ENCODE data around the gene ACP2. TPM values are rescaled to one million over a fixed set of nuclear protein-coding genes. Genes with fewer than 3 reads are reported as not detected.

Gene ACP2
- total and polyA plus RNA-seq, 2 donors: 14.3 to 30.0 TPM

DNA sequence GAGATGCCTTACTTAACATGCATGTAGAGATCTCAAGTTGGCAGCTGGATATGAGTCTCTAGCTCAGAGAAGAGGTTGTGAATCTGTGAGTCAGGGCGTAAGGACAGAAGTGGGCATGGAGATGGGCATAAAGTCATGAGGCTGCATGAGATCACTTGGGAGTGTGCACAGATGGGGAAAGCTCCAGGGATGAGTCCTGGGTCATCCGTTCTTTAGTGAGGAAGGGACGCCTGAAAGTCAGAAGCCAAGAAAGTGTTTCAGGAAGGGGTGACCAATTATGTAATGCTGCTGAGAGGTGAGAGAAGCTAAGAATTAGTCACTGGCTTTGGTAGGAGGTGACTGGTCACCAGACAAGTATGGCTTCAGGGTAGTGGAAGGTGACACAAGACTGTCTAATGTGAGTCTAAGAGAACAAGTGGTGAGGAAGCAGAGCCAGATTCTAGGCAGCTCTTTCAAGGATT is 6.7 kb downstream of the ACP2 start:
- Histone ChIP-seq H3K27me3 (ENCODE audit: control insufficient read depth in 2 of 2, insufficient read depth in 1 of 2, low read length in 1 of 2) (no peaks in the 10 kb centered on the region), H3K4me1 (ENCODE audit: control insufficient read depth in 2 of 2, insufficient read depth in 2 of 2, low read length in 2 of 2) (no peaks in the 10 kb centered on the region), H3K4me3 (ENCODE audit: low read length in 2 of 2) (no peak overlapping the region), H3K36me3 (ENCODE audit: control insufficient read depth in 2 of 2, insufficient read depth in 2 of 2, low read length in 1 of 2) (peaks cover 71 to 75% of the 10 kb centered on the region in 2 donors), H3K27ac (ENCODE audit: low read depth in 1 of 2, low read length in 1 of 2) (no peak overlapping the region), H3K9me3 (ENCODE audit: control insufficient read depth in 2 of 2, insufficient read depth in 1 of 2, low read length in 1 of 2) (no peaks in the 10 kb centered on the region)
- no peak for DNase-seq (ENCODE audit: low read depth in 6 of 9, low spot score in 9 of 9)
- WGBS: 99% methylated on average over 3 of the region's 3 CpGs

GRCh38 chr11:47239852-47240251 is 8.8 kb downstream of the ACP2 start:
- DNase-seq (ENCODE audit: low read depth in 6 of 9, low spot score in 9 of 9): no peak
- H3K4me1 ChIP-seq (ENCODE audit: control insufficient read depth in 2 of 2, insufficient read depth in 2 of 2, low read length in 2 of 2): peaks cover 0 to 2% of the 10 kb centered on the region in 2 donors
- no peaks in the 10 kb centered on the region for H3K27me3 ChIP-seq (ENCODE audit: control insufficient read depth in 2 of 2, insufficient read depth in 1 of 2, low read length in 1 of 2)
- 98% methylated on average over 10 of the region's 10 CpGs for WGBS
- no peak overlapping the region for H3K4me3 ChIP-seq (ENCODE audit: low read length in 2 of 2)
- H3K9me3 ChIP-seq (ENCODE audit: control insufficient read depth in 2 of 2, insufficient read depth in 1 of 2, low read length in 1 of 2): no peaks in the 10 kb centered on the region
- no peak overlapping the region for H3K27ac ChIP-seq (ENCODE audit: low read depth in 1 of 2, low read length in 1 of 2)
- H3K36me3 ChIP-seq (ENCODE audit: control insufficient read depth in 2 of 2, insufficient read depth in 2 of 2, low read length in 1 of 2): peaks cover 72 to 77% of the 10 kb centered on the region in 2 donors

- H3K4me1 ChIP-seq (ENCODE audit: control insufficient read depth in 2 of 2, insufficient read depth in 2 of 2, low read length in 2 of 2): peaks cover 0 to 3% of the 10 kb centered on the region in 2 donors
- H3K36me3 ChIP-seq (ENCODE audit: control insufficient read depth in 2 of 2, insufficient read depth in 2 of 2, low read length in 1 of 2): peaks cover 54 to 64% of the 10 kb centered on the region in 2 donors
- H3K27me3 ChIP-seq (ENCODE audit: control insufficient read depth in 2 of 2, insufficient read depth in 1 of 2, low read length in 1 of 2): no peaks in the 10 kb centered on the region
- no peak for DNase-seq (ENCODE audit: low read depth in 6 of 9, low spot score in 9 of 9)
- no peak overlapping the region for H3K4me3 ChIP-seq (ENCODE audit: low read length in 2 of 2)
- H3K27ac ChIP-seq (ENCODE audit: low read depth in 1 of 2, low read length in 1 of 2): no peak overlapping the region
- no peaks in the 10 kb centered on the region for H3K9me3 ChIP-seq (ENCODE audit: control insufficient read depth in 2 of 2, insufficient read depth in 1 of 2, low read length in 1 of 2)
- WGBS: 98% methylated on average over 5 of the region's 5 CpGs
Measured at GRCh38 chr11:47236482-47236881, 12.1 kb downstream of the ACP2 start.

- Histone ChIP-seq H3K9me3 (ENCODE audit: control insufficient read depth in 2 of 2, insufficient read depth in 1 of 2, low read length in 1 of 2) (no peaks in the 10 kb centered on the region), H3K27me3 (ENCODE audit: control insufficient read depth in 2 of 2, insufficient read depth in 1 of 2, low read length in 1 of 2) (no peaks in the 10 kb centered on the region), H3K4me1 (ENCODE audit: control insufficient read depth in 2 of 2, insufficient read depth in 2 of 2, low read length in 2 of 2) (peaks cover 0 to 3% of the 10 kb centered on the region in 2 donors), H3K4me3 (ENCODE audit: low read length in 2 of 2) (no peak overlapping the region), H3K36me3 (ENCODE audit: control insufficient read depth in 2 of 2, insufficient read depth in 2 of 2, low read length in 1 of 2) (peaks cover 52 to 55% of the 10 kb centered on the region in 2 donors), H3K27ac (ENCODE audit: low read depth in 1 of 2, low read length in 1 of 2) (peak overlapping the region; percentile 64)
- 96% methylated on average over 12 of the region's 12 CpGs for WGBS
- DNase-seq (ENCODE audit: low read depth in 6 of 9, low spot score in 9 of 9): no peak
Measured at GRCh38 chr11:47235163-47235562, 13.5 kb downstream of the ACP2 start.

DNA sequence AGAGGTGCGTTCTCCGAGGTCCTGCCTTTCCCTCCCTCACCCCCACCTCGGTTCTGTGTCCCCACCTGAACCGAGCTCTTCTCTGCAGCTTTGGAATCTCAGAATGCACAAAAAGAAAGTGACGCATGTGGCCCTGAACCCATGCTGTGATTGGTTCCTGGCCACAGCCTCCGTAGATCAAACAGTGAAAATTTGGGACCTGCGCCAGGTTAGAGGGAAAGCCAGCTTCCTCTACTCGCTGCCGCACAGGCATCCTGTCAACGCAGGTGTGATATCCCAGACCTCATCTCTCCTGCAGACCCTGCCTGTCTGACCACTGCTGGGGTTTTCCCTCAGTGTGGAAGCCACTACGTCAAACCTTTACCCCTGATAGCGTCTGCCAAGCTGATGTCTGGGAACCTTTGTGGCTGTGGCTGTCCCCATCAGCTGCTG is 13.9 kb downstream of the ACP2 start:
- H3K27ac ChIP-seq (ENCODE audit: low read depth in 1 of 2, low read length in 1 of 2): peak overlapping the region in 1 of 2 donors; percentile 64
- WGBS: 29% methylated on average over 12 of the region's 12 CpGs
- no peaks in the 10 kb centered on the region for H3K9me3 ChIP-seq (ENCODE audit: control insufficient read depth in 2 of 2, insufficient read depth in 1 of 2, low read length in 1 of 2)
- DNase-seq (ENCODE audit: low read depth in 6 of 9, low spot score in 9 of 9): peak in 1 of 9 donors; percentile 26
- peaks cover 0 to 3% of the 10 kb centered on the region in 2 donors for H3K4me1 ChIP-seq (ENCODE audit: control insufficient read depth in 2 of 2, insufficient read depth in 2 of 2, low read length in 2 of 2)
- no peaks in the 10 kb centered on the region for H3K27me3 ChIP-seq (ENCODE audit: control insufficient read depth in 2 of 2, insufficient read depth in 1 of 2, low read length in 1 of 2)
- H3K36me3 ChIP-seq (ENCODE audit: control insufficient read depth in 2 of 2, insufficient read depth in 2 of 2, low read length in 1 of 2): peaks cover 51 to 52% of the 10 kb centered on the region in 2 donors
- no peak overlapping the region for H3K4me3 ChIP-seq (ENCODE audit: low read length in 2 of 2)

DNA sequence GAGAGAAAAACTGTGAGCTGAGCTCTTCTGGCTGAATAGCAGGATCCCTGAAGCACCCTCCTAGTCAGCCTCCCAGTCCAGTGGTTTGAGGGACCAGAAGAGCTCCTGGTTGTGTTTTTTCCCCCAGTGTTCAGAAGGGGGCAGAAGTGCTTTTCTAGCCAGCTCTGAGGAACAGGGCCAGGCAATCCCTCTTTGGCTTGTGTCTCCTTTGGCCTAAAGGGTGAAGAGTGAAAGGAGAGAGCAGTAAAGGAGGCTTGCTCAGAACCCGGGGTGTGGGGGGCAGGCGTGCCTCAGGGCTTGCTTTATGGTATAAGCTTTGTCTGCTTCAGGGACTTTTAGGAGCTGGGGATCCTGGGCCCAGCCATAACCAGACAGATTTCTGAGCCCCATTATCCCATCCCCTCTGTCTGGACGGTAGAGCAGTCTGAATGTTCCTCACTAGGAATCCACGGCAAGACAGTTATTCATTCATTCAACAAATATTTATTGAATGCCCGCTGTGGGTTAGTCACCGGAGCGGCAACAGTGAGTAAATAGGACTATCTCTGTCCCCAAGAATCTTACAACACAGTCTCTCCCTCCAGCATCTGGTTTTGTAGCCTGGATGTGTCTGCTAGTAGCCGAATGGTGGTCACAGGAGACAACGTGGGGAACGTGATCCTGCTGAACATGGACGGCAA is 14.5 kb downstream of the ACP2 start:
- no peak for DNase-seq (ENCODE audit: low read depth in 6 of 9, low spot score in 9 of 9)
- no peaks in the 10 kb centered on the region for H3K27me3 ChIP-seq (ENCODE audit: control insufficient read depth in 2 of 2, insufficient read depth in 1 of 2, low read length in 1 of 2)
- peaks cover 0 to 3% of the 10 kb centered on the region in 2 donors for H3K4me1 ChIP-seq (ENCODE audit: control insufficient read depth in 2 of 2, insufficient read depth in 2 of 2, low read length in 2 of 2)
- H3K27ac ChIP-seq (ENCODE audit: low read depth in 1 of 2, low read length in 1 of 2): peak overlapping the region in 1 of 2 donors; percentile 55
- no peak overlapping the region for H3K4me3 ChIP-seq (ENCODE audit: low read length in 2 of 2)
- WGBS: 82% methylated on average over 11 of the region's 11 CpGs
- H3K9me3 ChIP-seq (ENCODE audit: control insufficient read depth in 2 of 2, insufficient read depth in 1 of 2, low read length in 1 of 2): no peaks in the 10 kb centered on the region
- H3K36me3 ChIP-seq (ENCODE audit: control insufficient read depth in 2 of 2, insufficient read depth in 2 of 2, low read length in 1 of 2): peaks cover 46 to 51% of the 10 kb centered on the region in 2 donors

DNA sequence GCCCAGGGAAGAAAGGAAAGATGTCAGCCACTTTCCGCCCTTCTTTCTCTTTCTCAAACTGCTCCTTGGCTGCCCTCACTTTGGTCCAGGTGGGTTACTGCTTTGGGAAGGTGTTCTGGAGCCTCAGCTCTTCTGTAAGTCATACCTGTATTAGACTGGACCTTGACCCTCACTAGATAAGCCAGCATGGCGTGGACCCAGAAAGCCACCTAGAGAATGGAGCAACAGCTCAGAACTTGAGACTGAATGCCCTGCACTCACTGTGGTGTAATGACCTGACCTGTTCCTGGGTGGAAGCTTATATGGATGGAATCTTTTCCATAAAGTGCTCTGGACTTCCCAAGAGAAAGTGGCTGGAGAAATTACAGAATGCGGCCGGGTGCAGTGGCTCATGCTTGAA is 15.6 kb downstream of the ACP2 start:
- WGBS: over 99% methylated on average over 4 of the region's 4 CpGs
- no peak overlapping the region for H3K4me3 ChIP-seq (ENCODE audit: low read length in 2 of 2)
- H3K9me3 ChIP-seq (ENCODE audit: control insufficient read depth in 2 of 2, insufficient read depth in 1 of 2, low read length in 1 of 2): no peaks in the 10 kb centered on the region
- peaks cover 0 to 3% of the 10 kb centered on the region in 2 donors for H3K4me1 ChIP-seq (ENCODE audit: control insufficient read depth in 2 of 2, insufficient read depth in 2 of 2, low read length in 2 of 2)
- DNase-seq (ENCODE audit: low read depth in 6 of 9, low spot score in 9 of 9): no peak
- H3K36me3 ChIP-seq (ENCODE audit: control insufficient read depth in 2 of 2, insufficient read depth in 2 of 2, low read length in 1 of 2): peaks cover 38 to 55% of the 10 kb centered on the region in 2 donors
- H3K27ac ChIP-seq (ENCODE audit: low read depth in 1 of 2, low read length in 1 of 2): no peak overlapping the region
- H3K27me3 ChIP-seq (ENCODE audit: control insufficient read depth in 2 of 2, insufficient read depth in 1 of 2, low read length in 1 of 2): no peaks in the 10 kb centered on the region

DNA sequence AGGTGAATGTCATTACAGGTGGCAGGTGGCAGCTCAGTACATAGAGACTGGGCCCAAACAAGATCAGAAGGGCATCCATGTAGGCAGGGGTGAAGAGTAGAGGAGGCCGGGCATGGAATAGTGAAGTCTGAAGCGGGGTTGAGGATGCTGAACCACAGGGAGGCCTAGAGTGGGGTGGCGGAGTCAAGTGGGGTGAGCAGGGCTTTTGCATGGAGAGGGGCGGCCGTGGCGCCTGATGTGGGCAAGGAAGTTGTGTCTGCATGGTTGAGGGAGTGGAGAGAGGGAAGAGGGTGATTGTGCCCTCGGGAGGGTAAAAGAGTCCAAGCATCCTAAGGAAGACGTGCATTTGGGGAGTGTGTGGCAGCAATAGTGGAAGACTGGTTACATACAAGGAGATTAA is 19.5 kb downstream of the ACP2 start:
- 98% methylated on average over 8 of the region's 8 CpGs for WGBS
- H3K4me1 ChIP-seq (ENCODE audit: control insufficient read depth in 2 of 2, insufficient read depth in 2 of 2, low read length in 2 of 2): no peaks in the 10 kb centered on the region
- peaks cover 24 to 41% of the 10 kb centered on the region in 2 donors for H3K36me3 ChIP-seq (ENCODE audit: control insufficient read depth in 2 of 2, insufficient read depth in 2 of 2, low read length in 1 of 2)
- DNase-seq (ENCODE audit: low read depth in 6 of 9, low spot score in 9 of 9): no peak
- peak overlapping the region in 1 of 2 donors; percentile 15 for H3K27ac ChIP-seq (ENCODE audit: low read depth in 1 of 2, low read length in 1 of 2)
- no peak overlapping the region for H3K4me3 ChIP-seq (ENCODE audit: low read length in 2 of 2)
- no peaks in the 10 kb centered on the region for H3K9me3 ChIP-seq (ENCODE audit: control insufficient read depth in 2 of 2, insufficient read depth in 1 of 2, low read length in 1 of 2)
- H3K27me3 ChIP-seq (ENCODE audit: control insufficient read depth in 2 of 2, insufficient read depth in 1 of 2, low read length in 1 of 2): no peaks in the 10 kb centered on the region

DNA sequence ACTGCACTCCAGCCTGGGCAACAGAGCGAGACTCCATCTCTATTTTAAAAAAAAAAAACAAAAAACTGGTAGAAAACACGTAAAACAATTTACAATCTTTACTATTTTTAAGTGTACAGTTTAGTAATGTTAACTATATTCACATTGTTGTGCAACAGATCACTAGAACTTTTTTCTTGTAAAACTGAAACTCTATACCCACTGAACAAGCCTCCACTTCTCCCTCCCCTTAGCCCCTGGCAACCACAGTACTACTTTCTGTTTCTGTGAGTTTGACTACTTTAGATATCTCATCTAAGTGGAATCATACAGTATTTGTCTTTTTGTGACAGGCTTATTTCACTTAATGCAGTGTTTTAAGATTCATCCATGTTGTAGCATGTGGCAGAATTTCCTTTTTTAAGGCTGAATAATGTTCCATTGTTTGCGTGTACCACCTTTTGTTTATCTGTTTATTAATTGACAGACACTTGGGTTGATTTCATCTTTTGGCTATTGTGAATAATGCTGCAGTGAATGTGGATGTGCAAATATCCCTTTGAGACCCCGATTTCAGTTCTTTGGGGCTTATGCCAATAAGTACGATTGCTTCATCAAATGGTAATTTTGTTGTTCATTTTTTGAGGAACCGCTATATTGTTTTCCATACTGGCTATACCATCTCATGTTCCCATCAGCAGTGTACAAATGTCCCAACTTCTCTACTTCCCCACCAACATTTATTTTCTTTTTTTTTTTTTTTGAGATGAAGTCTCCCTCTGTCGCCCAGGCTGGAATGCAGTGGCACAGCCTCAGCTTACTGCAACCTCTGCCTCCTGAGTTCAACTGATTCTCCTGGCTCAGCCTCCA is 22.8 kb downstream of the ACP2 start:
- DNase-seq (ENCODE audit: low read depth in 6 of 9, low spot score in 9 of 9): no peak
- H3K27ac ChIP-seq (ENCODE audit: low read depth in 1 of 2, low read length in 1 of 2): no peak overlapping the region
- H3K4me3 ChIP-seq (ENCODE audit: low read length in 2 of 2): no peak overlapping the region

More for the DNA sequence above, 22.8 kb downstream of the ACP2 start:
- H3K27me3 ChIP-seq (ENCODE audit: control insufficient read depth in 2 of 2, insufficient read depth in 1 of 2, low read length in 1 of 2): no peaks in the 10 kb centered on the region
- WGBS: 98% methylated on average over 7 of the region's 7 CpGs
- no peaks in the 10 kb centered on the region for H3K4me1 ChIP-seq (ENCODE audit: control insufficient read depth in 2 of 2, insufficient read depth in 2 of 2, low read length in 2 of 2)
- no peaks in the 10 kb centered on the region for H3K9me3 ChIP-seq (ENCODE audit: control insufficient read depth in 2 of 2, insufficient read depth in 1 of 2, low read length in 1 of 2)
- peaks cover 26 to 42% of the 10 kb centered on the region in 2 donors for H3K36me3 ChIP-seq (ENCODE audit: control insufficient read depth in 2 of 2, insufficient read depth in 2 of 2, low read length in 1 of 2)
